KOPT-K1 (cell line): Measurements from ENCODE around the gene QSOX1.

Experiments used
- H3K27ac ChIP-seq: fragments of 200-600 bp; sonication (generic); 2 replicates; pipeline ENCODE4 v1.5.1; 2016; ENCODE audit warnings: antibody characterized with exemption, mild to moderate bottlenecking, low read depth, low read length; ENCODE audit not compliant: poor library complexity, severe bottlenecking
- H3K36me3 ChIP-seq: fragments of 200-600 bp; sonication (generic); 2 replicates; pipeline ENCODE4 v1.5.1; 2017; ENCODE audit warnings: antibody characterized with exemption, mild to moderate bottlenecking, low read length, moderate library complexity; ENCODE audit not compliant: insufficient read depth
- H3K9me3 ChIP-seq: fragments of 200-600 bp; sonication (generic); 2 replicates; pipeline ENCODE4 v1.5.1; 2017; ENCODE audit warnings: antibody characterized with exemption, low read length, mild to moderate bottlenecking; ENCODE audit not compliant: insufficient read depth, poor library complexity, severe bottlenecking

Gene QSOX1

DNA sequence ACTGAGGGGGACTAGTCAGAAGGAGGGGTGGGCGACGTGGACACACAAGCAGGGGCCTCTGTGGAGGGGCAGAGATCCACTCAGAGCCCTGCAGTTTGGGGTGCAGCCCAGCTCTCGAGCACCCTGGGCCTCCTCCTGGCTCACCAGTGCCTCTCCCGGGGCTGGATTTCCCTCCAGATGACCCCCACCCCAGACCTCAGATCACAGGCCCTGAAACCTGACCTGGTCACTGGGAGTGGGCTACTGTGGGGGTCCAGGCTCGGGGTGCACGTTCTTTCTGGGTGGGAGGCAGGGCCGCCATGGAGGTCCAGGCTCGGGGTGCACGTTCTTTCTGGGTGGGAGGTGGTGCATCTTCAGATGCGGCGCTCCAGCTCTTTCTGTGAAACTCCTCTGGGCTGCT, 65.1 kb downstream of the QSOX1 start:
- no peak overlapping the region for H3K27ac ChIP-seq
- H3K36me3 ChIP-seq: no peaks in the 10 kb centered on the region
- H3K9me3 ChIP-seq: no peaks in the 10 kb centered on the region

DNA sequence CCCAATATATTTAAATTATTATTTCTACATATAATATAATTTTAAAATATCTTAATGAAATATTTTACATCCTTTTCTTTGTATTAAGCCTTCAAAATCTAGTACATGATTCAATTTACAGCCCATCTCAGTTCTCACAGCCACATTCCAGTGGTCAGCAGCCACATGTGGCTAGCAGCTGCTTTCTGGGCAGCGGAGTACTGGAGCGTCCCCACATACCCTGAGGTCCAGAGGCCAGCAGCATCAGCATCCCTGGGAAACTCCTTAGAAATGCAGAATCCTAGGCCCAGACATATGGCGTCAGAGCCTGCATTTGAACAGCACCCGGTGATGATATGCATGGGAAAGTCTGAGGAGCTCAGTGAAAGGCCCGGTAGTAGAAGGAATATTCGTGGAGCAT, 66.8 kb downstream of the QSOX1 start:
- Histone ChIP-seq H3K27ac (no peak overlapping the region), H3K36me3 (no peaks in the 10 kb centered on the region), H3K9me3 (no peaks in the 10 kb centered on the region)

DNA sequence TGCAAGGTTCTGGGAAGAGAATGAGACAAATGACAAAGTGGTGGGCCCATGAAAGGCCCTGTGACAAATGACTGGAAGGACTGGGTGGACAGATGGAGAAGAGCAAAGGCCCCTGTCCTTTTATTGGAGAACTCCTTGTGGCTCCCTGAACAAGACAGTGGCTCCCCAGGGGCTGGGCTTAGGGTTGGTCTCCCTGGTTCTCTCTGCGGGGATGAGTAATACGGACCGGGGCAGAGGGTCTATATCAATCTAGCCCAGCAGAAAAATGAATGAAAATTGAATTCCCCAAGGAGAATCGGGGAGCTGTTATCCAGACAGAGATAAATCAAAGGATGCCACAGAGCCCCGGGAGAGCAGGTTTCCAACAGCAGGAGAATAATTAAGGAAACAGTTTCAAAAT, 70.2 kb downstream of the QSOX1 start:
- no peak overlapping the region for H3K27ac ChIP-seq
- H3K9me3 ChIP-seq: no peaks in the 10 kb centered on the region
- H3K36me3 ChIP-seq: no peaks in the 10 kb centered on the region

DNA sequence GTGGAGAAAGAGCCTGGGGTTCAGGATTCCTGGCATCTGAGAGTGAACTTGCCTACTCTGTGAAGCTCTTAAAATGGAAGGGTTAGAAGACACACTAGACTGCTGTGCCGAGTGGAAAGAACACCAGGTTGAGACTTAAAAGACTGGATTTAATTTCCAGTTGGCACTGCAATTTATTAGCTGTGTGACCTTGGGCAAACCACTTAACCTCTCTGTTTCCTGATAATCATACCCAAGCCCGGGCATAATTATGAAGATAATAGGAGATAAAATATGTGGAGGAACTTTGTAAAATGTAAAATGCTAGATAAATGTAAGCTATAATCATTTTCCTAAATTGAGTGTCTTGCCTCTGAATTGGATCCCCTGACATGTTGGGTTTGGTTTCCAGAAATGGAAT, 70.7 kb downstream of the QSOX1 start:
- no peaks in the 10 kb centered on the region for H3K36me3 ChIP-seq
- H3K27ac ChIP-seq: no peak overlapping the region
- no peaks in the 10 kb centered on the region for H3K9me3 ChIP-seq

DNA sequence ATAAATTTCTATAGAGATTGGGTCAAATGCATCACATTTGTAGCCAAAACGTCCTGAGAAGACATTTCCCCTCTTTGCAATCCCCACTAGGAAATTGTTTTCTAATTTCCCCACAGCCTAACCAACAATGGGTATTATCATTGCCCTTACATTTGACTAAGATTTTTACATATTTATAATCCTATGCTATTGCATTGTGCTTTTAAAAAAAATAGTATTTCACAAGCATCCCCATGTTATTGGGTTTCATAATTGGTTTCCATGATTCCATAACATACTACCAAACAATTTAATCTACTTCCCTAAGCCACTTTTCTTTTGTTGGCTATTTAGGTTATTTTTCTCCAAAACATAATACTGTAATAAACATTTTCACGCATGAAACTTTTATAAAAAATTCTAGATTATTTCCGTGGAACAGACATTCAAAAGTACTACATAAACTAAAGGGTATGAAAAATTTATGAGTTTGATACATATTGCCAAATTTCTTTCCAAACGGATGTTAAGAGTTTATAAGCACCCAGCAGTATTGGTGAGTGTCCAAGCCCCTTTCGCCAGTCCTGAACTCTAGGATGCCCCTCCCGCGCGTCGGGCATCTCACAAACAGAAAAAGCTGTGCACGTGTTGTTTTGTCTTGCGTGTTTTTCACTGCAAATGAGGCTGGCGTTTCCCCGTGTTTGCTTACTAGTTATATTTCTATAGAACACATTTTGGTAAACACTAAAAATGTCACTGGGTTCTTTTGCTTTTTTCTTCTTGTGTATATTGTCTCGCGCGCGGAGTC, 73.4 kb downstream of the QSOX1 start:
- no peak overlapping the region for H3K27ac ChIP-seq
- H3K36me3 ChIP-seq: no peaks in the 10 kb centered on the region
- peaks cover 3% of the 10 kb centered on the region for H3K9me3 ChIP-seq

DNA sequence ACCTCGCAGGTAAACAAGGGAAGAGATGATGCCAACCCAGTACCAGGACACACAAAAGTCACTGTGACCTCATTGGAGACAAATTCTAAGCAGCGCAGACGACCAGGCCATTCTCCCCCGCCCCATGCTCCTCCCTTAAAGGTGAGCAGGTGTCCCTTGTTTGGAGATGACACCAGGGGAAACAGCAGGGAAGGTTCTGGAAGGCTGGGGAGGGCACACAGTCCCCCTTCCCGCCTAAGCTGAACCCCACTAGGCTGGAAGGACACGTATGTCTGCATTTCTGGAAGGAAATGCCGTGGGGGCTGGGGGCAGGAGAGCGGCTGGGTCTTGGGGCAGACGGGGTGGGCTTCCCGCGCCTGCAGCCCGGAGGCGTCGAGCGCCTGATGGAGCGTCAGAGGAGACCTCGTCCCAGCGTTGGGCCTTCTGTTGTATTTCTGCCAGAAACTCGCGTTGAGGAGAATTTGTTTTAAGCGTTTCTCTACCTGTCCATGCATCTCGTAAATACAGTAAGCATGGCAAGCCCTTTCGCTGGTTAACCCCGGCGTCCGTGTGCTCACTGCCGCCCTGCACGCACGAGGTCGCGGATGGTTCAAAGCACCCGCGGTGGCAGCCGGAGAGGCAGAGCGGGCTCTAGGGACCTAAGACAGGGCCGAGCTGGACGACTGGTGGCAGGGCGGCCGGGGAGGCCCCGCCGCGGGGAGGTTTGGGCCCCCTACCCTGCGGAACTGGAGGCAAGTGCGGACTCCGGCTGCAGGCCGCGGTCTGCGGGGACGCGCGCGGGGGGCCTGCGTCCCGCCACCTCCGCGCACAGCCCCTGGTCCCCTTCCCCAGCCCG, 74.2 kb downstream of the QSOX1 start:
- no peak overlapping the region for H3K27ac ChIP-seq
- H3K9me3 ChIP-seq: peaks cover 11% of the 10 kb centered on the region
- H3K36me3 ChIP-seq: no peaks in the 10 kb centered on the region

DNA sequence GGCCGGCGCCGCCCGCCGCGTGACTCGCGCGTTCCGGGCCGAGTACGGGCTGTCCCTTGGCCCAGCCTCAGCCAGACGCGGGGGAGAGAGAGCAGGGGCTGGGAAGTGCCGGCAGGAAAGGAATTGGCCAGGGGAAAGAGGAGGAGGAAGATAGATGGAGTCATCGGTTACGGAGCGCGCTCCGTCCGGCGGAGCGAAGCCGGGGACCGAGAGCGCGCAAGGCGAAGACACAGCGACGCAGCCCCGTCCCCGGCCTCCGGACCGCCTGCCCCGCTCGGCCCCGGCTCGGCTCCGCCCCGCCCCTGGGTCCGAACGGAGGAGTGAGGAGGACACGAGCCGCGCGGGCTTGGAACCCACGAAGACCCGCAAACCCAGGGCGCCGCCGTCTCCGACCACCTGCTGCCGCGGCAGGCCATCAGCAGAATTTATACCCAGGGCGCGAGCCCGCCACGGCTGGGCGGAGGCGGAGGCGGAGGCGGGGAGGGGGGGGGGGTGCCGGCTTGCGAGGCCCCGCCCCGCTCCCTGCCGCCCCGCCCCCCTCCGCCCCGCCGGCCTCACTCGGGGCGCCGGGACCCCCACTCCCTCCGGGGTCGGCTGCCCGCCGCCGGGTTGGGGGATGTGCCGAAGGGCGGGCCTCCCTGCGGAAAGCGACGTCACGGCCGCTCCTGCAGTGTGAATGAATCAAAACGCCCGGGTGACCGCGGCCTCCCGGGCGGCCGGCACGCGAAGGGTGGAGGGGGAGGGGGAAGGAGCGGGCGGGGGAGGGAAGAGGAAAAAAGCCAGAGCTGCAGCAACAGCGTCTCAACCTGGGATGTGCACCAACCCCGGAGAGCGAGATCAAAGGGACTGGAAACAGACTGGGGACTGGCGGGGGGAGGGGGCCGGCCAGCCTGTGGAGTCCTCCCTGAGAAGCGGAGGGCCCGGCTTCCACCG, 75.1 kb downstream of the QSOX1 start, which contains the start of gene LHX4:
TSS of gene LHX4 (plus strand) at position 782 of the 933 bp plus-strand sequence. CDS start 266 bp downstream, outside the sequence.
- no peak within 1 kb of the TSS for H3K27ac ChIP-seq
- no peaks in the 10 kb centered on the region for H3K36me3 ChIP-seq
- peaks cover 17% of the 10 kb centered on the region for H3K9me3 ChIP-seq

DNA sequence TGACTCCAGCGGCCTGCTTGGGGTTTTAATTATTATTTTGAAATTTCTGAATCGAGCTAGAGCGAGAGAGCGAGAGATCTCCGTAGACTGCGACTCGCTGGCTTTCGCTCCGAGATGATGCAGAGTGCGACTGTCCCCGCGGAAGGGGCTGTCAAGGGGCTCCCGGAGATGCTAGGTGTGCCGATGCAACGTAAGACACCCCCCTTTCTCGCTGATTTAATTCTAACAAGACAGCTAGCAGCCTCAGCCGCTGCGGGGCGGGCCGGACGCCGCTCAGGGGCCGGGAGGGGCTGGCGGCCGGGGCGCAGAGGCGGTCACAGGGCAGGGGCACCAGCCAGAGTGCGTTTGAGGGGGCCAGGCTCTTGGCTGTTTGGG, 75.7 kb downstream of the QSOX1 start:
- no peaks in the 10 kb centered on the region for H3K36me3 ChIP-seq
- no peak overlapping the region for H3K27ac ChIP-seq
- peaks cover 23% of the 10 kb centered on the region for H3K9me3 ChIP-seq

DNA sequence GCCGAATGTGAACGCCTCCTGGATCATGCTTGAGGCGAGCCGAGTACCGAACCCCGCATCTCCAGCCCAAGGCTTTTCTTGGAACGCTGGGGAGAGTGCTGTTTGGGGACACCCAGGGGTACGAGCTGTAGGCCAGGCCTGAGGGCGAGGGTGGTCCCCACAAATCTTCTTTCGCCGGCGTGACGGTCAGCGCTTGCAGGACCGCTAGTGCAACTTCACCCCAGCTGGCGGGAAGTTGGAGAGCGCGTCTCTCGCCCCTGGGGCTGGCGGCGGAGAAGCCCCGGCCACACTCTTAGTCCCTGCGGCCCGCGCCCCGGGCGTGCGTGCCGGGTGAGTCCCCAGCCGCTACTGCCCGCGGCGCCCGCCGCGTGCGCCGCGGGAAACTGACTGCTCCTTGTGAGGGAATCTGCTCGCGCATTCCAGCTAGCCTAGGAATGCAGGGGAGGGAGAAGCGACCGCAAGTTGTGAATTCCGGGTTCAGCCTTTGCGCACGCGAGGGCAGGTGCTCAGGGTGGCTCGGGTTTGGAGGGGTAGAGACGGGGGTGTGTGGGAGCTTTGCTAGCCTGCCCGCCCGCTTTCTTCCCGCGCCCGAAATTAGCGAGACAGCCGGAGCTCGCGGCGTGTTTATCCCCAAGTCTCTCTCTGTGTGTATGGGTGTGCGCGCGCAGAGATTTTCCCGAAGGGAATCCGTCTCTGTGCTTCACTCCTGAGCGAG, 76.3 kb downstream of the QSOX1 start:
- Histone ChIP-seq H3K27ac (no peak overlapping the region), H3K36me3 (no peaks in the 10 kb centered on the region), H3K9me3 (peaks cover 29% of the 10 kb centered on the region)

DNA sequence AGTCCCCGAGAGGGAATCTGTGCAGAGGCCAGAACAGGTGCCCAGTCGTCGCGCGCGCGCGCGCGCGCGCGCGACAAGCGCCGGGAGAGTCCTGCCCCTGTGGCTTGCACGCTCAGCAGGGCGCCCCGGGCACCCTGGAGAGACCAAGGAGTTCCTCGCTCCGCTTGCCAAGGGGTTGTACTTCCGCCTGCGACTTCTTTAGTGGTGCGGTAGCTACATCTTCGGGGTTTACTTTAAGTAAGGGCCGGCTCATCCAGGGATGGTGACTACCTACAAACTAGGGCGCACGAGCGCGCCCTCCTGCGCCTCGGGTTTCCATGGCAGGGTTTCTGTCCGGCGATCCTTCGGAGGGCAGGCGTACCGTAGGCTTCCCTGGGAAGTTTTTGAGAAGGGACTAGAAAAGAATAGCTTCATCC, 76.8 kb downstream of the QSOX1 start:
- peaks cover 30% of the 10 kb centered on the region for H3K9me3 ChIP-seq
- no peaks in the 10 kb centered on the region for H3K36me3 ChIP-seq
- H3K27ac ChIP-seq: no peak overlapping the region

DNA sequence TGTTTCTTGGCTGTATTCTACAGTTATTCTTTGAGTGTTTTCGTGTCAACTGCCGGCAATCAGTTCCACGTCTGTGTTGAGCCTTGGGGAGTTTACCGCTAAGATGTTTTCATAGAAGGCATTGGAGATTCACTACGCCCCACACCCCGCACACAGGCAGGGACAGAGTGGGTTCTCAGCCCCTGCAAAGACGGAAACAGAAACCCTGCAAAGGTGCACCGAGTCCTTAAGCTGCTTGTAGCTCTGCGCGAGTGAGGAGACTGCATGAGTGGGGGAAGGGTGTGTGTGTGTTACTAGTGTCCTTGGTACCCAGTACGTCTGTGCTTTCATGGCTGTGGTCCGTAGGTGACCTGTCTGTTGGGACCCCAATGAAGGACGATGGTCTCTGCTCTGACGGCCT, 77.3 kb downstream of the QSOX1 start:
- Histone ChIP-seq H3K36me3 (no peaks in the 10 kb centered on the region), H3K9me3 (peaks cover 30% of the 10 kb centered on the region), H3K27ac (no peak overlapping the region)

DNA sequence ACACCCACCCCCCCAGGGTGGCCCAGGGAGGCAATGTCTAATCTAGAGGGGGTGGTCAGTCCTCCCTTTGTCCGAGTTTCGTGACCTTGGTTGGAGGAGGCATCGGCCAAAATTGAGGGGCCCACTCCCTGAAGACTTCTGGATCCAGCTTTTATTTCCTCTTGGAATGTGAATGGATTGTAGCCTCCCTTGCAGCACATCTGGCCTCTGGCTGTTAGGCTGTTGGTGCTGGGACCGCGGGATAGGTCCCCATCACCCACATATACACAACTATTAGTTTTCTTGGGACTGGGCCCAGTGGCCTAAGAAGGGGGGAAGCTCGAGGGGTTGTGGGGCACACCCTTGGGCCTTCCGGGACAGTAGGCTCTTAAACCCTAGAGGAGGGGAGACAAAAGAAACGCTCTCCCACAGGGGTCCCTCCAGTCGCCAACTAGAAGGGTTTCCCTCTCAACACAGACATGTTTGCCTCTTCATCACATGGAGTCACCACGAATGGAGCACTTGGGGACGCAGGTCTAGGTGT, 77.9 kb downstream of the QSOX1 start:
- Histone ChIP-seq H3K36me3 (no peaks in the 10 kb centered on the region), H3K9me3 (peaks cover 30% of the 10 kb centered on the region), H3K27ac (no peak overlapping the region)

DNA sequence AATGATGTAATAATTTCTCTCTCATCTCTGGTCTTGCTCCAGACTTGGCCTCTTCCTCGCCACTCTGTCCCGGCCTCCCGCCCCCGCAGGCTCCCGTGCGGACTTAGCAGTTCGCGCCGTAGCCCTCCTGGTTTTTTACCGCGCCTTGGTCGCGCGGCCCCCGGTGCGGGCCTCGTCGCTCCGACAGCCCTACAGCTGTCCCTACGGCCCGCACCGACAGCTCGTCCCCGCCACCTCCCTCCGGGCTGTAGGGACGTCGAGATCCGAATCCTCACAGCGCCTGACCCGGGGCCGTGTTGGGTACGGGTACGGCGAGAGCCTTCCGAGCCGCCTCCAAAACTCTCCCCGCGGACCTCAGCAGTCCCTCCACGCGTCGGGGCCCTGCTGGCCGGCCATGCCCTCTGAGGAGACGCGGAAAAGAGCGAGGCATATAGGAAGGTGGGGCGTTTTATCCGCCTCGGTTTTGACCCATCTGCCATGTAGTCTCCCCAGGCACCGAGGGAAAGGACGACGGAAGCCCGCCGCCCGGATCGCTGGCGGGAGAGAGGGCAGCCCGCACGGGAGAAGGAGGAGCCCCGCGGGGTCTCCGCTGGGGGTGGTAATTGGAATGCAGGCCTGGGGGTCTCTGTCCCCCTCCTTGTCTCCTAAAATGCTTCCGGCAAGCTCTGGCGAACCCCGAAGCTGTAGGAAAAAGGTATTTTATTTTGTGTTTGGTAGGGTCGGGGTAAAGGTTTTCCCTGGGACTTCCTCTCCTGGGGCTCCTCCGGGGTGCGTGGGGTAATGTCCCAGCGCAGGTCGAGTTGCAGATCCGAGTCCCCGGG, 78.7 kb downstream of the QSOX1 start:
- Histone ChIP-seq H3K27ac (no peak overlapping the region), H3K9me3 (peaks cover 30% of the 10 kb centered on the region), H3K36me3 (no peaks in the 10 kb centered on the region)
